ENCODE data around the gene MPZL2.

GRCh38 chr11:118306556-118306955 lies 42.5 kb upstream of the MPZL2 start:
- TF ChIP-seq GATA2 (IDR thresholded peaks at IDR 0.05; ENCODE audit: low read depth, low read length): no peak
- no peak for TF ChIP-seq GATA3 (IDR thresholded peaks at IDR 0.05; ENCODE audit: low read depth, low read length)

All from SH-SY5Y (cell line).